Suprapubic skin (tissue), 3 donors: ENCODE data around the gene OR6A2.

Source experiments
- CTCF ChIP-seq, 2 donors: fragments of 200-600 bp in 1 of 2; fragments of 450-650 bp in 1 of 2; sonication (generic) in 1 of 2; IDR thresholded peaks; one replicate each; pipeline ENCODE4 v1.5.1; 2016 to 2019; ENCODE audit warnings: antibody characterized with exemption in 2 of 2, mild to moderate bottlenecking in 1 of 2, moderate library complexity in 1 of 2
- EP300 ChIP-seq: sonication (generic); formaldehyde crosslinking; IDR thresholded peaks from one replicate; pipeline ENCODE4 v1.6.1; 2017; ENCODE audit warnings: antibody characterized with exemption

GRCh38 chr11:6742260-6742659, 57.2 kb downstream of the OR6A2 start:
- no peak for TF ChIP-seq CTCF (IDR thresholded peaks at IDR 0.05)
- TF ChIP-seq EP300: no peak
